Thyroid gland (tissue), 4 donors: Measurements from ENCODE around the gene SLC7A14.

Source experiments
- POLR2A ChIP-seq, 2 donors: fragments of 450-650 bp; IDR thresholded peaks; one replicate each; pipeline ENCODE4 v1.6.1; 2017; ENCODE audit warnings: antibody characterized with exemption in 2 of 2, mild to moderate bottlenecking in 2 of 2, moderate library complexity in 1 of 2
- TF ChIP-seq, protein P1 (sequence below), 6 experiments: fragments of 200-600 bp in 3 of 6; fragments of 450-650 bp in 3 of 6; sonication (generic) in 3 of 6; IDR thresholded peaks; one replicate each; pipeline ENCODE4 v1.5.1; 2016 to 2019; ENCODE audit warnings: antibody characterized with exemption in 6 of 6, mild to moderate bottlenecking in 2 of 6, inconsistent platforms in 1 of 6, moderate library complexity in 1 of 6

DNA sequence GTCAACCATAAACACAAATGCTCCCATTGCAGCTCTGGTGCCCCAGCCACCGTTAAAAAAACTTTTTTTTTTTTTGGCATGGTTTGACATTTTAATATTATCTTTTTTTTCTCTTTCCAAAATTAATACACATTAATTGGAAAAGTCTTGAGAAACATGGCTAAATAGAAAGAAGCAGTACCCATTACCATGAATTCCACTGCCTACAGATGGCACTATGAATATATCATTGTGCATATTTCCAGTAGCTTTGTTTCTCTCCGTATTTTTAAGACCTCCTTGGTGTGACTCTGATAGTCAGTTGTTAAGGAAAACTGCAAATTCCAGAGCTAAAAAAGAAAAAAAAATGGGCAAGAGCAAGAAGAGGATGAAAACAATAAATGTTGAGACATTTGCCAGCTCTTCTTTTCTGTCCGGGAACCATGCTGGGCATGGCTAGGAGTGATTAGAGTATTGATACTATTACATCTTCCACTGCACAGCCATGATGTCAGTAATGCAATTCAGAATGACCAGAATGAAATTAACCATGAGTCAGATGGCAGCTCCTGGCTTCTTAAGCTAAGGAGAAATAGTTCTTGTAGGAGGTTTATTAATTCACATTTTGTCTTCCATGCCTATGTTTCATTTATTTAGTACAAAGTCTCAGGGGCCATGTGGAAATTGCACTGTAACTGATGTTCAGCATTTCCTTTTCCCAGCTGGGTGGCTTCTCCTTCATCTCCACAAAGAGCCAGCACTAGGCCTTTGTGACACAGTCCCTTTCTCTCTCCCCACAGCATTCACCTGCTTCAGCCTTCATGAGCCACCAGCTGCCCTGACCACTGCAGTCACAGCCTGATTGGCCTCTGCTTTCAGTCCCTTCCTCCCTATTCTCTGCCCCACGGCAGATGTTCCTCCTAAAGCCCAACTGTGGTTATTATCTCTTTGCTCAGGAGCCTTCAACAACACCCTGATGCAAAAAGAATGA is 31.8 kb downstream of the SLC7A14 start:
- TF ChIP-seq, protein P1, sequence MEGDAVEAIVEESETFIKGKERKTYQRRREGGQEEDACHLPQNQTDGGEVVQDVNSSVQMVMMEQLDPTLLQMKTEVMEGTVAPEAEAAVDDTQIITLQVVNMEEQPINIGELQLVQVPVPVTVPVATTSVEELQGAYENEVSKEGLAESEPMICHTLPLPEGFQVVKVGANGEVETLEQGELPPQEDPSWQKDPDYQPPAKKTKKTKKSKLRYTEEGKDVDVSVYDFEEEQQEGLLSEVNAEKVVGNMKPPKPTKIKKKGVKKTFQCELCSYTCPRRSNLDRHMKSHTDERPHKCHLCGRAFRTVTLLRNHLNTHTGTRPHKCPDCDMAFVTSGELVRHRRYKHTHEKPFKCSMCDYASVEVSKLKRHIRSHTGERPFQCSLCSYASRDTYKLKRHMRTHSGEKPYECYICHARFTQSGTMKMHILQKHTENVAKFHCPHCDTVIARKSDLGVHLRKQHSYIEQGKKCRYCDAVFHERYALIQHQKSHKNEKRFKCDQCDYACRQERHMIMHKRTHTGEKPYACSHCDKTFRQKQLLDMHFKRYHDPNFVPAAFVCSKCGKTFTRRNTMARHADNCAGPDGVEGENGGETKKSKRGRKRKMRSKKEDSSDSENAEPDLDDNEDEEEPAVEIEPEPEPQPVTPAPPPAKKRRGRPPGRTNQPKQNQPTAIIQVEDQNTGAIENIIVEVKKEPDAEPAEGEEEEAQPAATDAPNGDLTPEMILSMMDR (IDR thresholded peaks at IDR 0.05), result no peak
- TF ChIP-seq POLR2A (IDR thresholded peaks at IDR 0.05), result no peak
